ENCODE measurements around the gene RABGAP1L.
"Not testable (repeated sequence)": the region's sequence is repeated elsewhere in the genome, so short reads cannot be mapped to it uniquely, and the experiment has no call there.

RABGAP1L gene

GRCh38 chr1:174401075-174401474 is 241.8 kb downstream of the RABGAP1L start:
- CTCF ChIA-PET = interaction anchor here (1.1 to 1.8 kb wide), 2 partner anchors 12 to 14 kb away, joined by 3 to 9 read pairs; no protein-coding TSS in a partner anchor
- TF ChIP-seq CTCF (IDR thresholded peaks at IDR 0.05; ENCODE audit: control extremely low read depth, extremely low read depth, low read depth, missing control alignments) = no peak
- POLR2A ChIA-PET = interaction anchor here (0.6 kb wide), 1 partner anchor 22 kb away, joined by 3 read pairs; no protein-coding TSS in a partner anchor
- no peak for DNase-seq (ENCODE audit: extremely low spot score)

- no peak for TF ChIP-seq CTCF (IDR thresholded peaks at IDR 0.05; ENCODE audit: control extremely low read depth, extremely low read depth, low read depth, missing control alignments)
- DNase-seq (ENCODE audit: extremely low spot score) = no peak
- ChIA-PET POLR2A (no interaction called here), CTCF (no interaction called here)
These were observed 245.9 kb downstream of the RABGAP1L start for GRCh38 chr1:174405219-174405618.

GRCh38 chr1:174406421-174406820 is 247.1 kb downstream of the RABGAP1L start:
- DNase-seq (ENCODE audit: extremely low spot score) = no peak
- ChIA-PET POLR2A (no interaction called here), CTCF (interaction anchor here (1.5 kb wide), 1 partner anchor 14 kb away, joined by 5 read pairs; no protein-coding TSS in a partner anchor)
- TF ChIP-seq CTCF (IDR thresholded peaks at IDR 0.05; ENCODE audit: control extremely low read depth, extremely low read depth, low read depth, missing control alignments) = no peak

- POLR2A ChIA-PET = no interaction called here
- DNase-seq (ENCODE audit: extremely low spot score) = no peak
- CTCF ChIA-PET = interaction anchor here (1.5 kb wide), 1 partner anchor 13 kb away, joined by 5 read pairs; no protein-coding TSS in a partner anchor
- no peak for TF ChIP-seq CTCF (IDR thresholded peaks at IDR 0.05; ENCODE audit: control extremely low read depth, extremely low read depth, low read depth, missing control alignments)
These were observed 248.3 kb downstream of the RABGAP1L start for GRCh38 chr1:174407665-174408064.

- no peak for TF ChIP-seq CTCF (IDR thresholded peaks at IDR 0.05; ENCODE audit: control extremely low read depth, extremely low read depth, low read depth, missing control alignments)
- ChIA-PET CTCF (interaction anchor here (1.5 kb wide), 1 partner anchor 12 kb away, joined by 5 read pairs; no protein-coding TSS in a partner anchor), POLR2A (no interaction called here)
- DNase-seq (ENCODE audit: extremely low spot score) = no peak
These were observed 248.8 kb downstream of the RABGAP1L start for GRCh38 chr1:174408146-174408545.

GRCh38 chr1:174409801-174410200 is 250.5 kb downstream of the RABGAP1L start:
- CTCF ChIA-PET; POLR2A ChIA-PET; DNase-seq (ENCODE audit: extremely low spot score): not testable (repeated sequence)

GRCh38 chr1:174413632-174414031 is 254.3 kb downstream of the RABGAP1L start:
- CTCF ChIA-PET = interaction anchor here (1.1 to 1.7 kb wide), 4 partner anchors 9 to 20 kb away, joined by 3 to 9 read pairs (median 4); no protein-coding TSS in a partner anchor

More at GRCh38 chr1:174413632-174414031, 254.3 kb downstream of the RABGAP1L start:
- no peak for DNase-seq (ENCODE audit: extremely low spot score)
- peak; percentile 20 for TF ChIP-seq CTCF (IDR thresholded peaks at IDR 0.05; ENCODE audit: control extremely low read depth, extremely low read depth, low read depth, missing control alignments)
- POLR2A ChIA-PET = no interaction called here
